Memory B cell (primary cell): ENCODE data around the gene TGM6.

ENCODE experiments used
- ATAC-seq: fragments of 150-1000 bp; cut with Tn5 transposase; 2 replicates; pipeline ENCODE4 v1.10.0; 2021; ENCODE audit warnings: low read depth, mild to moderate bottlenecking, moderate library complexity
- DNase-seq, 2 donors: peaks; one replicate each; pipeline ENCODE4 v3.0.0; 2022; ENCODE audit warnings: low spot score in 2 of 2
- H3K27ac Mint-ChIP-seq: one replicate; pipeline ENCODE4 v1.8.0; 2022; ENCODE audit warnings: mild to moderate bottlenecking, moderate library complexity, mixed read lengths
- H3K27me3 Mint-ChIP-seq: one replicate; pipeline ENCODE4 v1.8.0; 2022; ENCODE audit warnings: mixed read lengths
- H3K36me3 Mint-ChIP-seq: one replicate; pipeline ENCODE4 v1.8.0; 2022; ENCODE audit warnings: mild to moderate bottlenecking, mixed read lengths
- H3K4me1 Mint-ChIP-seq: one replicate; pipeline ENCODE4 v1.8.0; 2022; ENCODE audit warnings: mixed read lengths
- H3K4me3 Mint-ChIP-seq: one replicate; pipeline ENCODE4 v1.8.0; 2022; ENCODE audit warnings: mild to moderate bottlenecking, moderate library complexity, mixed read lengths
- H3K9me3 Mint-ChIP-seq: one replicate; pipeline ENCODE4 v1.8.0; 2022; ENCODE audit warnings: mixed read lengths

Gene TGM6

GRCh38 chr20:2462484-2462883 is 81.8 kb downstream of the TGM6 start:
- DNase-seq (no peak), ATAC-seq (no peak)
- Mint-ChIP-seq H3K4me3 (no peak overlapping the region), H3K27ac (no peak overlapping the region), H3K27me3 (no peaks in the 10 kb centered on the region), H3K36me3 (peaks cover 52% of the 10 kb centered on the region), H3K9me3 (no peaks in the 10 kb centered on the region), H3K4me1 (peaks cover 10% of the 10 kb centered on the region)

- H3K27ac Mint-ChIP-seq = peak overlapping the region; percentile 35
- no peak overlapping the region for H3K4me3 Mint-ChIP-seq
- H3K36me3 Mint-ChIP-seq = peaks cover 54% of the 10 kb centered on the region
- no peaks in the 10 kb centered on the region for H3K9me3 Mint-ChIP-seq
- ATAC-seq (no peak), DNase-seq (no peak)
- H3K4me1 Mint-ChIP-seq = peaks cover 18% of the 10 kb centered on the region
- no peaks in the 10 kb centered on the region for H3K27me3 Mint-ChIP-seq
Measured at GRCh38 chr20:2463616-2464365, 83.1 kb downstream of the TGM6 start.

- Mint-ChIP-seq H3K36me3 (peaks cover 51% of the 10 kb centered on the region), H3K9me3 (no peaks in the 10 kb centered on the region), H3K4me3 (no peak overlapping the region), H3K27me3 (no peaks in the 10 kb centered on the region), H3K4me1 (peaks cover 24% of the 10 kb centered on the region), H3K27ac (peak overlapping the region; percentile 77)
- no peak for DNase-seq
- ATAC-seq = peak; percentile 71
Measured at GRCh38 chr20:2465100-2465499, 84.4 kb downstream of the TGM6 start.

- Mint-ChIP-seq H3K4me1 (peaks cover 29% of the 10 kb centered on the region), H3K4me3 (no peak overlapping the region), H3K27me3 (no peaks in the 10 kb centered on the region), H3K36me3 (peaks cover 37% of the 10 kb centered on the region), H3K27ac (peak overlapping the region; percentile 14), H3K9me3 (no peaks in the 10 kb centered on the region)
- ATAC-seq = no peak
- DNase-seq = no peak
Measured at GRCh38 chr20:2467412-2467811, 86.7 kb downstream of the TGM6 start.

- H3K36me3 Mint-ChIP-seq = peaks cover 28% of the 10 kb centered on the region
- ATAC-seq = no peak
- H3K9me3 Mint-ChIP-seq = no peaks in the 10 kb centered on the region
- peak overlapping the region; percentile 99 for H3K27ac Mint-ChIP-seq
- H3K4me1 Mint-ChIP-seq = peaks cover 29% of the 10 kb centered on the region
- H3K4me3 Mint-ChIP-seq = peak overlapping the region; percentile 21
- H3K27me3 Mint-ChIP-seq = no peaks in the 10 kb centered on the region
- DNase-seq = no peak
Measured at GRCh38 chr20:2468581-2469407, 88.1 kb downstream of the TGM6 start.

GRCh38 chr20:2469991-2470422 is 89.3 kb downstream of the TGM6 start:
- Mint-ChIP-seq H3K4me1 (peaks cover 29% of the 10 kb centered on the region), H3K27ac (peak overlapping the region; percentile 99), H3K9me3 (no peaks in the 10 kb centered on the region), H3K4me3 (peak overlapping the region; percentile 99), H3K36me3 (peaks cover 25% of the 10 kb centered on the region), H3K27me3 (no peaks in the 10 kb centered on the region)
- DNase-seq = peak in 1 of 2 donors; percentile 49
- peak; percentile 49 for ATAC-seq

GRCh38 chr20:2470423-2471193 is 89.9 kb downstream of the TGM6 start, which contains the start of gene SNRPB:
Gene SNRPB (minus strand): TSS chr20:2470789. CDS start chr20:2470690, 99 bp downstream.
- Mint-ChIP-seq H3K27me3 (no peaks in the 10 kb centered on the region), H3K4me1 (peaks cover 28% of the 10 kb centered on the region), H3K36me3 (peaks cover 20% of the 10 kb centered on the region), H3K9me3 (no peaks in the 10 kb centered on the region), H3K27ac (peak within 1 kb of the TSS; percentile 99), H3K4me3 (peak within 1 kb of the TSS; percentile 99)
- DNase-seq (peak; percentile 94 to 95), ATAC-seq (peak; percentile 91)

- H3K36me3 Mint-ChIP-seq = peaks cover 15% of the 10 kb centered on the region
- no peaks in the 10 kb centered on the region for H3K27me3 Mint-ChIP-seq
- H3K27ac Mint-ChIP-seq = no peak overlapping the region
- no peak overlapping the region for H3K4me3 Mint-ChIP-seq
- H3K9me3 Mint-ChIP-seq = no peaks in the 10 kb centered on the region
- DNase-seq (no peak), ATAC-seq (no peak)
- H3K4me1 Mint-ChIP-seq = peaks cover 12% of the 10 kb centered on the region
Measured at GRCh38 chr20:2473516-2473915, 92.8 kb downstream of the TGM6 start.

- no peak overlapping the region for H3K4me3 Mint-ChIP-seq
- no peak overlapping the region for H3K27ac Mint-ChIP-seq
- no peak for ATAC-seq
Measured at GRCh38 chr20:2475850-2476741, 95.4 kb downstream of the TGM6 start.

GRCh38 chr20:2476742-2477615 is 96.3 kb downstream of the TGM6 start:
- H3K9me3 Mint-ChIP-seq = peaks cover 7% of the 10 kb centered on the region
- no peak overlapping the region for H3K27ac Mint-ChIP-seq
- no peak for DNase-seq
- no peak overlapping the region for H3K4me3 Mint-ChIP-seq
- peaks cover 32% of the 10 kb centered on the region for H3K36me3 Mint-ChIP-seq
- ATAC-seq = no peak
- no peaks in the 10 kb centered on the region for H3K27me3 Mint-ChIP-seq
- H3K4me1 Mint-ChIP-seq = no peaks in the 10 kb centered on the region

More at GRCh38 chr20:2475850-2476741, 95.4 kb downstream of the TGM6 start:
- DNase-seq = no peak
- Mint-ChIP-seq H3K4me1 (peaks cover 2% of the 10 kb centered on the region), H3K9me3 (peaks cover 5% of the 10 kb centered on the region), H3K36me3 (peaks cover 25% of the 10 kb centered on the region), H3K27me3 (no peaks in the 10 kb centered on the region)

GRCh38 chr20:2480381-2480780 is 99.7 kb downstream of the TGM6 start:
- no peaks in the 10 kb centered on the region for H3K27me3 Mint-ChIP-seq
- no peak overlapping the region for H3K4me3 Mint-ChIP-seq
- peaks cover 58% of the 10 kb centered on the region for H3K36me3 Mint-ChIP-seq
- H3K9me3 Mint-ChIP-seq = peaks cover 7% of the 10 kb centered on the region
- H3K4me1 Mint-ChIP-seq = no peaks in the 10 kb centered on the region
- no peak for ATAC-seq
- no peak for DNase-seq
- no peak overlapping the region for H3K27ac Mint-ChIP-seq
